Mesenchymal stem cell (in vitro differentiated cells and primary cell): ENCODE results near the gene TLE5.

Source experiments
- DNase-seq: peaks from one replicate; pipeline ENCODE4 v3.0.0-alpha.2; 2013
- H2AFZ ChIP-seq: one replicate; pipeline ENCODE4 v1.6.1; 2013; ENCODE audit warnings: low read depth, mild to moderate bottlenecking, control low read depth, inconsistent platforms, low read length, moderate library complexity
- H2AK5ac ChIP-seq: 2 replicates; pipeline ENCODE4 v1.6.1; 2013; ENCODE audit warnings: low read length, moderate library complexity, mild to moderate bottlenecking, inconsistent platforms; ENCODE audit not compliant: severe bottlenecking
- H2BK120ac ChIP-seq: one replicate; pipeline ENCODE4 v1.6.1; 2013; ENCODE audit warnings: low read depth, mild to moderate bottlenecking, inconsistent platforms, low read length, moderate library complexity
- H2BK12ac ChIP-seq, 2 experiments: one replicate each; pipeline ENCODE4 v1.6.1; 2013; ENCODE audit warnings: inconsistent platforms in 2 of 2, low read length in 2 of 2, mild to moderate bottlenecking in 2 of 2, moderate library complexity in 2 of 2, control low read depth in 1 of 2
- H2BK15ac ChIP-seq: one replicate; pipeline ENCODE4 v1.6.1; 2013; ENCODE audit warnings: mild to moderate bottlenecking, low read depth, inconsistent platforms; ENCODE audit not compliant: poor library complexity, severe bottlenecking
- H2BK5ac ChIP-seq: 2 replicates; pipeline ENCODE4 v1.6.1; 2013; ENCODE audit warnings: low read depth, mild to moderate bottlenecking, low read length, control low read depth, inconsistent platforms; ENCODE audit not compliant: poor library complexity, severe bottlenecking
- H3K14ac ChIP-seq, 2 experiments: one replicate each; pipeline ENCODE4 v1.6.1; 2013; ENCODE audit warnings: inconsistent platforms in 2 of 2, low read length in 2 of 2, control low read depth in 1 of 2, mild to moderate bottlenecking in 1 of 2, moderate library complexity in 1 of 2
- H3K18ac ChIP-seq, 2 experiments: one replicate each; pipeline ENCODE4 v1.6.1; 2013; ENCODE audit warnings: inconsistent platforms in 2 of 2, low read length in 2 of 2, control low read depth in 1 of 2, low read depth in 1 of 2, mild to moderate bottlenecking in 1 of 2
- H3K23ac ChIP-seq, 2 experiments: one replicate each; pipeline ENCODE4 v1.6.1; 2013; ENCODE audit warnings: inconsistent platforms in 2 of 2, low read length in 2 of 2, mild to moderate bottlenecking in 2 of 2, moderate library complexity in 2 of 2, control low read depth in 1 of 2
- H3K27ac ChIP-seq: 2 replicates; pipeline ENCODE4 v1.5.1; 2013; ENCODE audit warnings: mild to moderate bottlenecking, moderate library complexity, low read length, control low read depth, inconsistent platforms; ENCODE audit not compliant: poor library complexity, severe bottlenecking
- H3K27me3 ChIP-seq, 2 experiments: 2 replicates each; pipeline versions ENCODE4 v1.6.1 to v1.7.0; 2013; ENCODE audit warnings: low read length in 2 of 2, mild to moderate bottlenecking in 2 of 2, moderate library complexity in 2 of 2, control low read depth in 1 of 2, inconsistent platforms in 1 of 2; ENCODE audit not compliant: control insufficient read depth in 1 of 2, insufficient read depth in 1 of 2
- H3K36me3 ChIP-seq, 2 experiments: 2 replicates each; pipeline versions ENCODE4 v1.6.1 to v1.7.0; 2013; ENCODE audit warnings: low read length in 2 of 2, control low read depth in 1 of 2, inconsistent platforms in 1 of 2, low read depth in 1 of 2, mild to moderate bottlenecking in 1 of 2; ENCODE audit not compliant: insufficient read depth in 2 of 2, control insufficient read depth in 1 of 2
- H3K4ac ChIP-seq, 2 experiments: one replicate each; pipeline ENCODE4 v1.6.1; 2013; ENCODE audit warnings: inconsistent platforms in 2 of 2, low read length in 2 of 2, mild to moderate bottlenecking in 2 of 2, moderate library complexity in 2 of 2, control low read depth in 1 of 2, low read depth in 1 of 2
- H3K4me1 ChIP-seq: 2 replicates; pipeline ENCODE4 v1.6.1; 2013; ENCODE audit warnings: low read depth, low read length, control low read depth; ENCODE audit not compliant: control insufficient read depth, insufficient read depth
- H3K4me2 ChIP-seq: 2 replicates; pipeline ENCODE4 v1.6.1; 2013; ENCODE audit warnings: low read length, mild to moderate bottlenecking, inconsistent platforms; ENCODE audit not compliant: poor library complexity, severe bottlenecking
- H3K4me3 ChIP-seq, 2 experiments: 2 replicates each; pipeline versions ENCODE4 v1.5.1 to v1.7.0; 2013; ENCODE audit warnings: low read length in 2 of 2, mild to moderate bottlenecking in 2 of 2, control low read depth in 1 of 2, low read depth in 1 of 2; ENCODE audit not compliant: insufficient read depth in 1 of 2
- H3K79me1 ChIP-seq: replicated peaks from 2 replicates; pipeline ENCODE4 v1.6.1; 2013; ENCODE audit warnings: mild to moderate bottlenecking, control low read depth, low read length, inconsistent platforms; ENCODE audit not compliant: poor library complexity, severe bottlenecking
- H3K9ac ChIP-seq: 2 replicates; pipeline ENCODE4 v1.7.0; 2013; ENCODE audit warnings: mild to moderate bottlenecking, low read length, moderate library complexity
- H3K9me3 ChIP-seq: 2 replicates; pipeline ENCODE4 v1.7.0; 2013; ENCODE audit warnings: mild to moderate bottlenecking, low read length; ENCODE audit not compliant: control insufficient read depth
- H4K8ac ChIP-seq: one replicate; pipeline ENCODE4 v1.6.1; 2013; ENCODE audit warnings: inconsistent platforms, mild to moderate bottlenecking, low read length, moderate library complexity
- H4K91ac ChIP-seq: one replicate; pipeline ENCODE4 v1.6.1; 2013; ENCODE audit warnings: mild to moderate bottlenecking, low read length, inconsistent platforms
- WGBS: methylation state at CpG from one replicate; pipeline ENCODE4 v1.1.7; 2013; ENCODE audit warnings: mixed read lengths; 5-methylcytosine and 5-hydroxymethylcytosine counted together

TLE5 gene

GRCh38 chr19:3029065-3029923, 33.0 kb downstream of the TLE5 start, which contains the start of gene TLE2:
Gene TLE2, minus strand, starts transcription at chr19:3029280. Its CDS starts 376 bp downstream, at chr19:3028904.
- peak within 1 kb of the TSS; percentile 86 for H2BK15ac ChIP-seq
- no peak for DNase-seq
- no peak within 1 kb of the TSS for H4K91ac ChIP-seq

DNA sequence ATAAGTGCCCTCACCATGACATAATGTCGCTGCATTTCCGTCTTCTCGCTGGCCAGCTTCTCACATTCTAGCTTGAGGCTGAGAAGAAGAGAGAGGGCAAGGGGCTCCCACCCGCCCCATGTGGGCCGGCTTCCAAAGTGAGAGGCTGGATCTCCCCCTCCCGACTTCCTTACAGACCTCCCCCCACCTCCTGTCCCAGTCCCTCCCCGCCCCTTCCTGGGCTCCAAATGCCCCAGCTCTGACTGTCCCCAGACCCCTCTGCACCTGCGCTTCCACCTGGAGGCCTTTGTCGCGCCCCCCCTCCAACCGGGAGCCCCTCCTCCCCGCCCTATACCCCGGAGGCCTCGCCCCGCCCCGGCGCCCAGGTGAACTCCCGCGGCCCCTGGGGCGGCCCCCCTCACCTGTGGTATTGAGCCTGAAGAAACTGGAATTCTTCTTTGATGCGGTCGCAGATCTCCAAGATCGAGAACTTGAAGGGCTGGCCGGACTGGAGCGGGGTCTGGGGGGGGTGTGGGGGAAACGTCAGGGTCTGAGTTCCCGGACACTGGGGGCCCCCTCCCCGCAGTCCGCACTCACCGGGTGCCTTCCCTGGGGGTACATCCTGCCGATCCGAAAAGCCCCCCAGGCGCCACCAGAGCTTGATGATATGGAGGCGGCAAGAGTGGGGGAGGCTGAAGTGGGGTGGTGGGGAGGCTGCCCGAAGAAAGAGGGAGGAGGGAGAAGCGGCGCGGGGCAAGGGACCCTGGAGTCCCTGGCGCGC, 33.8 kb downstream of the TLE5 start:
- H3K4me3 ChIP-seq, result peak overlapping the region; percentile 43 to 47
- peak overlapping the region in 1 of 2 experiments; percentile 7 for H3K4ac ChIP-seq
- no peaks in the 10 kb centered on the region for H3K9me3 ChIP-seq
- H3K18ac ChIP-seq, result peak overlapping the region; percentile 60 to 67
- H3K4me2 ChIP-seq, result peak overlapping the region; percentile 84
- 3% methylated on average over 36 of the region's 40 CpGs for WGBS
- no peak for DNase-seq
- H2AFZ ChIP-seq, result no peak overlapping the region
- no peak overlapping the region for H2BK5ac ChIP-seq
- H3K23ac ChIP-seq, result no peak overlapping the region
- peak overlapping the region; percentile 43 for H4K8ac ChIP-seq
- H3K36me3 ChIP-seq, result no peaks in the 10 kb centered on the region
- peak overlapping the region; percentile 37 for H2BK120ac ChIP-seq
- H3K9ac ChIP-seq, result peak overlapping the region; percentile 32
- H2BK12ac ChIP-seq, result no peak overlapping the region
- no peak overlapping the region for H2AK5ac ChIP-seq
- H4K91ac ChIP-seq, result no peak overlapping the region
- H3K79me1 ChIP-seq, result no peaks in the 10 kb centered on the region
- no peak overlapping the region for H3K27ac ChIP-seq
- peaks cover 58 to 76% of the 10 kb centered on the region in 2 experiments for H3K27me3 ChIP-seq
- peak overlapping the region; percentile 86 for H2BK15ac ChIP-seq
- no peak overlapping the region for H3K14ac ChIP-seq
- peaks cover 14% of the 10 kb centered on the region for H3K4me1 ChIP-seq

More at GRCh38 chr19:3029065-3029923, 33.0 kb downstream of the TLE5 start, which contains the start of gene TLE2:
- Histone ChIP-seq H3K4me2 (peak within 1 kb of the TSS; percentile 84), H3K23ac (no peak within 1 kb of the TSS), H2BK120ac (peak within 1 kb of the TSS; percentile 37), H3K36me3 (no peaks in the 10 kb centered on the region), H3K9ac (peak within 1 kb of the TSS; percentile 32), H3K4me3 (peak within 1 kb of the TSS; percentile 43 to 47), H3K79me1 (no peaks in the 10 kb centered on the region), H3K4me1 (peaks cover 17% of the 10 kb centered on the region), H4K8ac (peak within 1 kb of the TSS; percentile 43), H2AFZ (no peak within 1 kb of the TSS), H3K9me3 (no peaks in the 10 kb centered on the region), H3K27me3 (peaks cover 63 to 80% of the 10 kb centered on the region in 2 experiments), H2AK5ac (no peak within 1 kb of the TSS), H2BK5ac (no peak within 1 kb of the TSS), H3K14ac (no peak within 1 kb of the TSS), H3K27ac (no peak within 1 kb of the TSS), H3K4ac (peak within 1 kb of the TSS in 1 of 2 experiments; percentile 7), H2BK12ac (peak within 1 kb of the TSS in 1 of 2 experiments; percentile 38), H3K18ac (peak within 1 kb of the TSS; percentile 60 to 67)
- 10% methylated on average over 22 of the region's 85 CpGs for WGBS

- H3K14ac ChIP-seq, result no peak overlapping the region
- H4K8ac ChIP-seq, result no peak overlapping the region
- H2BK12ac ChIP-seq, result no peak overlapping the region
- no peaks in the 10 kb centered on the region for H3K79me1 ChIP-seq
- peaks cover 14% of the 10 kb centered on the region for H3K4me1 ChIP-seq
- no peak overlapping the region for H3K4me3 ChIP-seq
- no peak overlapping the region for H3K9ac ChIP-seq
- H3K9me3 ChIP-seq, result no peaks in the 10 kb centered on the region
- DNase-seq, result no peak
- no peak overlapping the region for H3K18ac ChIP-seq
- peaks cover 57 to 80% of the 10 kb centered on the region in 2 experiments for H3K27me3 ChIP-seq
- H3K27ac ChIP-seq, result no peak overlapping the region
- H2BK15ac ChIP-seq, result no peak overlapping the region
- no peak overlapping the region for H2AFZ ChIP-seq
- H2AK5ac ChIP-seq, result no peak overlapping the region
- H3K23ac ChIP-seq, result no peak overlapping the region
- H4K91ac ChIP-seq, result no peak overlapping the region
- H3K36me3 ChIP-seq, result no peaks in the 10 kb centered on the region
- H2BK5ac ChIP-seq, result no peak overlapping the region
- no peak overlapping the region for H3K4ac ChIP-seq
- WGBS, result 32% methylated on average over 9 of the region's 9 CpGs
- no peak overlapping the region for H3K4me2 ChIP-seq
- H2BK120ac ChIP-seq, result no peak overlapping the region
Measured at GRCh38 chr19:3027981-3028304, 34.4 kb downstream of the TLE5 start.

DNA sequence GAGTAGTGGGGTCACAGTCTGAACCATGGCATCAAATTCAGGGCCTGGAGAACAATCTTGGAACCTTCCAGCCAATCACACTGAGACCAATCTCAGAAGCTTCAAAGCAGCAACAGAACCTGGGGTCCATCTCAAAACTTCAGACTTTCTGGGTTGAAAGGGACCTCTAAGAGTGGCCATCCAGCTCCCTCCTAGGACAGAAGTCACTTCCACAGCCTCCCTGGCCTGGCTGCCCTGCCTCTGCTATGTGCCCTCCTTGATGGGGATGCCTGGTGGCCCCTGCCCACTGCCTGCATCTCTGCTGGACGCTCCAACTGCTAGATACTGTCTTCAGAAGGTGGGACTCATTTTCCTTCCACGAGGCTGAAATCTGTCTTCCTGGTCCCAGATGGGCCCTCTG, 35.0 kb downstream of the TLE5 start:
- no peak overlapping the region for H3K9ac ChIP-seq
- 83% methylated on average over 2 of the region's 2 CpGs for WGBS
- H3K23ac ChIP-seq, result no peak overlapping the region
- peaks cover 53 to 85% of the 10 kb centered on the region in 2 experiments for H3K27me3 ChIP-seq
- H2BK12ac ChIP-seq, result no peak overlapping the region
- peaks cover 14% of the 10 kb centered on the region for H3K4me1 ChIP-seq
- no peak overlapping the region for H3K18ac ChIP-seq
- no peak overlapping the region for H4K91ac ChIP-seq
- no peak overlapping the region for H3K4me2 ChIP-seq
- no peak overlapping the region for H2AFZ ChIP-seq
- H2BK5ac ChIP-seq, result no peak overlapping the region
- no peak for DNase-seq
- peak overlapping the region; percentile 19 for H2BK15ac ChIP-seq
- H3K4ac ChIP-seq, result no peak overlapping the region
- no peaks in the 10 kb centered on the region for H3K79me1 ChIP-seq
- no peaks in the 10 kb centered on the region for H3K9me3 ChIP-seq
- H2BK120ac ChIP-seq, result no peak overlapping the region
- no peaks in the 10 kb centered on the region for H3K36me3 ChIP-seq
- no peak overlapping the region for H2AK5ac ChIP-seq
- H4K8ac ChIP-seq, result peak overlapping the region; percentile 31
- H3K4me3 ChIP-seq, result no peak overlapping the region
- no peak overlapping the region for H3K14ac ChIP-seq
- no peak overlapping the region for H3K27ac ChIP-seq
